GM03348 (cell line): ENCODE data around the gene ATRN.
A peak's percentile ranks its signal among the peaks of the same experiment; 100 is the strongest.

Experiments used
- DNase-seq: peaks from one replicate; pipeline ENCODE4 v3.0.0; 2012; ENCODE audit warnings: low spot score

Gene ATRN

DNA sequence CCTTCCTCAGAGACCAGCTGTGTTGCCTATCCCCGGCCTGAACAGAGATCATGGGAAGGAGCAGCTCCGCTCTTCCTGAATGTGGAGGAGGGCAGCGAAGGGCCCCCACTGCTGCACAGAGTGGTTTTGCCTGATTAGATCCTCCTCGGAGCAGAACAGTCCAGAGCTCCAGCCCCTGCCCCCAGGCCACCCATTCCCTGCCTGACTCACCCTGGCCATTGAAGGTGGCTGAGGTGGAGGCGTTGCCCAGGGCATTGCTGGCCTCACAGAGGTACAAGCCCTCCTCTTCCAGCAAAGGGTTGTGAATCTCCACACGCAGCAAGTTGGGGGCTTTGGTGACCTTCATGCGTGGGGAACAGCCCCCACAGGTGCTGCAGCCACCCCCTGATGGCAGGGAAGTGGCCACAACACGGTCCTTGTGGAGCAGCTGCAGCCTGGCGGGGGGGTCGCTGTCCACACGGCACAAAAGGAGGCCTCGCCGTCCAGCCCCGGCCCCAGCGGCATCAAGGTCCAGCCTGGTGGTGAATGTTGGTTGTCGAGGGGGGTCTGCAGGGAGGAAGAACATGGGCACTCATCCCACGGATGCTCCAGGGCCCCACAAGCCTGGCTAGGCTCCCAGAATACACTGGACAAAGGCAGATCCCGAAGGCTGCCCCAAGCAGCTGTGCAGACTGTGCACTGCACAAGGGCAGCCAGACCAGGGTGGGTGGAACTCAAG lies 226.9 kb downstream of the ATRN start:
- DNase-seq, result no peak

DNA sequence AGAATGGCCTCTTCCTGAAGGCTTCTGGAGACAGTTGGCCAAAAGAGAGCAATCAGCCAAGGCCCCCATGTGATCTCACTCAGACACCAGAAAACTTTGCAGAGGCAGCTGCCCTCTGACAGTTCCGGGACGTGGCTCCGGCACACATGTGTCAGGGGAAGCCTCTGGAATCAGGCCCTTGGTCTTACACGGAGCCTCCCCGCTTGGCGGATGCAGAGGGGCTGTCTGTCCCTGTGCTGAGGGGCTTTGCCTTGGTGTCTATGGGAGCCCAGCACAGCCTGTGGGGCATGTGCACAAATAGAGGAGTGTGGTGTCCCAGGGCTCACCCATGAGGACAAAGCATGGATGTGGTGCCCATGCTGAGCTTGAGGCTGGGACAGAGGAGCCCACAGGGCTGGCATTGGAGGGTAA lies 227.8 kb downstream of the ATRN start:
- DNase-seq, result peak; percentile 32

DNA sequence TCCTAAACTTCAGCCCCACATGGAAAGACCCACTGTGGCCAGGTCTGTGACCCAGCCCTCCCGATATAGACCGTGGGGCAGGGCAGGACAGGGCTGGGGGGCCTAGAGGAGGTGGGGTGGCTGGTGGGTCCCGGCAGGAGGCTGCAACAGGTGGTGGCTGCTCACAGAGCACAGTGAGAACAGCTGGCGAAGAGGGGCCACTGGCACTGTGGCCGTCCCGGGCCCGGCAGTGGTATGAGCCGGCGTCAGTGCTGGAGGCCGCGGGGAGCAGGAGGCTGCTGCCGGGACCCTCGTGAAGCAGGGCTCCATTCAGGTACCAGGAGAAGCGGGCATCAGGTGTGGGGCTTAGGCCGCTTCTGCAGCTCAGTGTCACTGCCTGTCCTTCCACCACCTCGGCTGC lies 228.2 kb downstream of the ATRN start:
- no peak for DNase-seq
